OCI-LY7 (cell line): Measurements from ENCODE around the gene MARVELD3.

Experiments used
- CTCF ChIP-seq: fragments of 200-600 bp; sonication (generic); conservative IDR thresholded peaks from 2 replicates; pipeline ENCODE4 v1.5.1; 2014; ENCODE audit warnings: mild to moderate bottlenecking, antibody characterized with exemption, low read length, moderate library complexity, mixed read lengths
- EZH2phosphoT487 ChIP-seq: fragments of 200-600 bp; sonication (generic); IDR thresholded peaks from 2 replicates; pipeline ENCODE4 v1.6.1; 2018; ENCODE audit warnings: low read depth, borderline replicate concordance, mild to moderate bottlenecking, mixed run types, antibody characterized with exemption, low read length, moderate library complexity, mixed read lengths

DNA sequence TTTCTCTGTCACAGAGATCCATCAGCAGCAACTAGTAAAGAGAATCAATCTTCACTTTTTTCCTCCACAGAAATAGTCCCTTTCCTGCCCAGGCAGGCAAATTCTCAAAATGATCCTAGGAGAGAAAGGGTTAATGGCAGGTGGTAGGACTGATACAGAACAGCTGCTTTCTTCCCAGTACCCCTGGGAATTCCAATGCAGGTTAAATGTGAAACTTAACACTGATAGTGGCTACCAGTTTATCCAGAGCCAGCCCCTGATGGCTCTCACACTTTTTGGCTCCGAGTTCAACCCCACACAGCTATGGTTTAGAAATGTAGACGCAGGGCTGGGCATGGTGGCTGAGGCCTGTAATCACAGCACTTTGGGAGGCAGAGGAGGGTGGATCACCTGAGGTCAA is 22.2 kb downstream of the MARVELD3 start:
- TF ChIP-seq EZH2phosphoT487, result no peak
- TF ChIP-seq CTCF, result no peak
